HG03378 (cell line): ENCODE measurements around the gene DAZAP1.

Experiments used
- ATAC-seq: cut with Tn5 transposase; IDR thresholded peaks from one replicate; pipeline ENCODE4 v1.9.1; 2021; ENCODE audit warnings: mild to moderate bottlenecking, moderate library complexity; ENCODE audit not compliant: unreplicated experiment

DAZAP1 gene

DNA sequence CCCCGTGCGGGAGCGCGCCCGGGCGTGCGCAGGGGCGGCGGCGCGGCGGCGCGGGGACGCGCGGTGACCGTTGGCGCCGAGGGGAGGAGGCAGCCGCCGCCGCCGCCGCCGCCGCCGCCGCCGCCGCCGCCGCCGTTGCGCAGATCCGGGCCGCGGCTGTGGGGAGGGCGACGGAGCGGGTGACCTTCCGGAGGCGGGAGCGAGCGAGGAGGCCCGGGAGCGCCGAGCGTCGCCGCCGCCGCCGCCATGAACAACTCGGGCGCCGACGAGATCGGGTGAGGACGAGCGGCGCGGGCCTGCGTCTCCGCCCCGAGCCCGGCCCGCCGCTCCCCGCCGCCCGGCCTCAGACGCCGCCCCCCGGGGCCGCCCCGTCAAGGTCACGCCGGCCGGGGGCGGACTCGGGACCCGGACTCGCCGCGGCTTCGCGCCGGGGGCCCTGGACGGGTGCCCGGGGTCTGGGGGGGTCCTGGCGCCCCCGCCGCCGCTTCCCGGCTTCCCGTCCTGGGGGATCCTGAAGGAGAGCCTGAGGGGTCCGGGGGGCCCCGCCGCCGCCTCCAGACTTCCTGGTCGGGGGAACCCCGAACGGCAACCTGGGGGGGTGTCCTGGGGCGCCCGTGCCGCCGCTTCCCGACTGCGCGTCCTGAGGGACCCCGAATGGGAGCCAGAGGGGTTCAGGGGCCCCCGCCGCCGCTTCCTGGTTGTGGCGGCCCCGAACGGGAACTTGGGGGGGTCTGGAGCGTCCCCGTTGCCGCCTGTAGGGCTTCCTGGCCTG, at the start of gene DAZAP1:
Gene DAZAP1, plus strand, starts transcription at position 59 of the 772 bp plus-strand sequence. Its CDS starts 188 bp downstream, at position 247.
- no peak for ATAC-seq

DNA sequence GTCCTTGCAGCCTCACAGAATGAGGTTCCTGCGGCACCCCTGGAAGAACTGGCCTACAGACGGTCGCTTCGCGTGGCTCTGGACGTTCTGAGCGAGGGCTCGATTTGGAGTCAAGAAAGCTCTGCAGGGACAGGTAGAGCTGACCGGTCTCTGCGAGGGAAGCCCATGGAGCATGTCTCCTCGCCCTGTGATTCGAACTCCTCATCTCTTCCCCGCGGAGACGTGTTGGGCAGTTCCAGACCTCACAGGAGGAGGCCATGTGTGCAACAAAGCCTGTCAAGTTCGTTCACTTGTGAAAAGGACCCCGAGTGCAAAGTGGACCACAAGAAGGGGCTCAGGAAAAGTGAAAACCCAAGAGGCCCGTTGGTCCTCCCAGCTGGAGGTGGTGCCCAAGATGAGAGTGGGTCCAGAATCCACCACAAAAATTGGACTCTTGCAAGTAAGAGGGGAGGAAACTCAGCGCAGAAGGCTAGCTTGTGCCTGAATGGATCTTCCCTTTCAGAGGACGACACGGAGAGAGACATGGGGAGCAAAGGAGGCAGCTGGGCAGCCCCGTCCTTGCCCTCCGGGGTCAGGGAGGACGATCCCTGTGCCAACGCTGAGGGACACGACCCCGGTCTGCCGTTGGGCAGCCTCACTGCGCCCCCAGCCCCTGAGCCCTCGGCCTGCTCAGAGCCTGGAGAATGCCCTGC, 47.1 kb upstream of the DAZAP1 start:
- no peak for ATAC-seq

DNA sequence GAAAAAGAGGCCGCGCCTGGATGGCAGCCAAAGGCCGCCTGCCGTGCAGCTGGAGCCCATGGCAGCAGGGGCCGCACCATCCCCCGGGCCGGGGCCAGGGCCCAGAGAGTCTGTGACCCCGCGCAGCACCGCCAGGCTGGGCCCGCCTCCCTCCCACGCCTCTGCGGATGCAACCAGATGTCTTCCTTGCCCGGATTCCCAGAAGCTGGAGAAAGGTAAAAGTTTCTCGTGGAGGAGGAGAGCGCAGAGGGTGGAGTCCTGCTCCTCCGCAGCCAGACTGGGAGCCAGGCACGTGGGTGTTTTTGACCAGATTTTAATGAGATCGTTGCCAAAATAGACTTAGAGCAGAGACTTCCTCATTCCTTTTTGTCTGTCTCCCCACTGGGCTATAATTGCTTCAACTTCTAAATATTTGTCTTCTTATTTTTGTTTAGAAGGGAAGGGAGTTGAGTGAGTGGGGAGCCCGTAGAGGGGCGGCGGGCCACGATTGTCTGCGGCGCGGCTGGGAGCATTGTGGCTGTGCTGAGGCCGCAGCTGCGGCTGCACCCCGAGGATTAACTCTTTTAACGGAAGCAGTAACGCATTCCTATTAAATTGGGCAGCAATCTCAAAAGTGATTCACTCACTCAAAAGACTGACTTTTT, 46.4 kb upstream of the DAZAP1 start:
- no peak for ATAC-seq

DNA sequence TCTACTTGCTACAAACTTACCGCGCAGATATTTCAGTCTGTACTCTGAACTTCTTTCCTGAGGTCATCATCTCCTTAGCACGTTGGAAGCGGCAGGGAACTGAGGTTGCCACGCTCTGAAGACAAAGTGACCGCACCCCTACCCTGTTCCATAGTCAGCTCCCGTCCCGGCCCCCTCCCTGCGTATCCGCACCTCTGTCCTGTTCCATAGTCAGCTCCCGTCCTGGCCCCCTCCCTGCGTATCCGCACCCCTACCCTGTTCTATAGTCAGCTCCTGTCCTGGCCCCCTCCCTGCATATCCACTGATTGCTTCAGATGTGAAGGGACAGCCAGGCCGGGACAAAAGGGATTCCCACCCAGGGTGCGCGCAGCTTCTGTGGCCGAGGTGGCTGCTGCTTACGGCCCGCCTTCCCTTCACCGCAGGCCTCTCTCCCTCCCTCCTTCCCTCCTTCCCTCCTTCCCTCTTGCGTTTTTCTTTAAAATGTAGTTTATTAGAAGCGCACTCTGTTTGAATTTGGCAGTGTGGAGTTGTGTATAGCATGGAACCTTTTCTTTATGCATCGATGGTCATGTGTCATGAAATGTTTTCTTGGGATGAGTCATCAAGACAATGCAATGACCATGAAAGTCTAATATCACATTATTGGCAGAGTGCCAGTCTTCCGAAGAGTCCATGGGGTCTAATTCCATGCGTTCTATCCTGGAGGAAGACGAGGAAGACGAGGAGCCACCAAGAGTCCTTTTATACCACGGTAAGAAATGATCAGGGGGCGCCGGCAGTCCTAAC, 45.6 kb upstream of the DAZAP1 start:
- ATAC-seq: no peak

DNA sequence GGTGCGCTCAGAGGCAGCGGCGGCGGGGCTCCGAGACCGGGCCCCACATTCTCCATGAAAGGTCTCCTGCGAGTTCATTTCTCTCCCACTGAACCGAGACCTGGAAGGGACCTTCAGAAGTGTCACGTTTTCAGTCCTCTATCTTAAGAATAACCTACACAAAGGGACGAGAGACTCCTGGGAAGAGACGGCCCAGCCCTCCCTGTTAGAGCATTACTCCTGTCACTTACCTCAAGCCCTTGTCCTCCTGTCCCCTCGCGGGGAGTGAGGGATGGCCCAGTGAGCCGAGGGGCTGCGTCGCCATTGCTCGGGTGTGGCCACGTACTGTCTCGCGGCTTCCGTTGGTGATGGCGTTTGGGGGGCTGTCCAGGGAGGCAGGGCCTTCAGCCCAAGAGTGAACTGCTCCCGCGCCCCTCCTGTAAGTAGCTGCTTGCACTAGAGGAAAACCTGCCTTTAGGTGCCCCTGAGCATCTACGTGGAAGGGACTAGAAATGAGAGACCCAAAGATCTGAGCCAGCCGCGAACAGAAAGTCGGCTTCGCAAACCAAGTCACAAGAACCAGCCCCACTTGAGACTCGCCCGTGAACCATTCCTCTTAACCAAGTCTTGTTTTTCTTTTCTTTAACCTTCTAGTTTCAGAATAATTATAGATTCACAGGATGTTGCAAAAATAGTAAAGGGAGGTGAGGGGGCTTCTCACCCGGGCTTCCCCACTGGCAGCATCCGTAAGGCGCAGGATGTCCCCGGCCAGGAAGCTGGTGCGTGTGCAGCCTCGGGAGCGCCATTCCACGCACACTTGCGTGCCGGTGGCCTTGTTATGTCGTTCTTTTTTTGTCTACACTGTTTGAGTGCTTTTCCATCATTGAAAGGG, 44.8 kb upstream of the DAZAP1 start:
- ATAC-seq: no peak

DNA sequence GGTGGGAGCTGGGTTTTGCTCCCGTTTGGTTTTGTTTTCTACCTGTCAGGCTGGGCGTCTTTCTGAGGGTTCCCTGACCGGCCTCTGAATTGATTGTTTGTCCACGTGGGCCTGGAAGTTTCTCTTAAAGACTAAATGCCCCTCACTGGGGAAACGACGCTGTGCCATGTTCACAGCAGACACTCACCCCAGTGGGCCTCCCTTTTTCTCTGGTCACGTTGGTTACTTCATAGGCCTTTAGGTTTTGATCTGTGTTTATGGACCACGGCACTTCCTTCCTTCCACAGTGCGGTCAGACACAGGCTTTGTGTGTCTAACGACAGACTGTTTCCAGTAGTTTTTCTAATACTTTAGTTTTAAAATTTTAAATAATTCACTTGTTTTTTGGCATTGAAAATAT, 43.8 kb upstream of the DAZAP1 start:
- no peak for ATAC-seq

DNA sequence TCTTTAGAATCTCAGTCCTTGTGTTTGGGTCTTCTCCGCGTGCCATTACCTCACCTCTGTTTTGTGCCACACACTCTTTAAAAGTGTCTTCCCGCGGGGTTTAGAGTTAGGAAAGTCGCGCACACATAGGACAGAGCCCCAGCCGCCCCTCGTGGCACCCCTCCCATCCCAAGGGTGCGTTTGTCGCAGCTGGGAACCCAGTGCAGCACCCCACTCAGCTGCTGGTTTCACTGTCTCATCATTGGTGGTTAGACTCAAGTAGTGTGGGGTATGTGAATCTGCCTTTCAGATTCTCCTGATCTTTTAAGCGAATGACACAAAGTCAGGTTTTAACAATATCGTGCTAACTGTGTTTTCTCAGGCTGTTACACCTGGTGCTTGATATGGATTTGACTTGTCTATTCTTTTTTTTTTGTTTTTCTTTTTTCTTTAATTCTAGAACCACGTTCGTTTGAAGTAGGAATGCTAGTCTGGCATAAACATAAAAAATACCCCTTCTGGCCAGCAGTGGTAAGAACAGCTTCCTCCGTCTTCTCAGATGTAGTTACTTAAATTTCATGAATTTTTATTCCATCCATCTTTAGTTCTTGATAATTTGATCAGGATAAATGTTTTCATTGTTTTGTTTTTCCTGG, 43.2 kb upstream of the DAZAP1 start:
- ATAC-seq: no peak

DNA sequence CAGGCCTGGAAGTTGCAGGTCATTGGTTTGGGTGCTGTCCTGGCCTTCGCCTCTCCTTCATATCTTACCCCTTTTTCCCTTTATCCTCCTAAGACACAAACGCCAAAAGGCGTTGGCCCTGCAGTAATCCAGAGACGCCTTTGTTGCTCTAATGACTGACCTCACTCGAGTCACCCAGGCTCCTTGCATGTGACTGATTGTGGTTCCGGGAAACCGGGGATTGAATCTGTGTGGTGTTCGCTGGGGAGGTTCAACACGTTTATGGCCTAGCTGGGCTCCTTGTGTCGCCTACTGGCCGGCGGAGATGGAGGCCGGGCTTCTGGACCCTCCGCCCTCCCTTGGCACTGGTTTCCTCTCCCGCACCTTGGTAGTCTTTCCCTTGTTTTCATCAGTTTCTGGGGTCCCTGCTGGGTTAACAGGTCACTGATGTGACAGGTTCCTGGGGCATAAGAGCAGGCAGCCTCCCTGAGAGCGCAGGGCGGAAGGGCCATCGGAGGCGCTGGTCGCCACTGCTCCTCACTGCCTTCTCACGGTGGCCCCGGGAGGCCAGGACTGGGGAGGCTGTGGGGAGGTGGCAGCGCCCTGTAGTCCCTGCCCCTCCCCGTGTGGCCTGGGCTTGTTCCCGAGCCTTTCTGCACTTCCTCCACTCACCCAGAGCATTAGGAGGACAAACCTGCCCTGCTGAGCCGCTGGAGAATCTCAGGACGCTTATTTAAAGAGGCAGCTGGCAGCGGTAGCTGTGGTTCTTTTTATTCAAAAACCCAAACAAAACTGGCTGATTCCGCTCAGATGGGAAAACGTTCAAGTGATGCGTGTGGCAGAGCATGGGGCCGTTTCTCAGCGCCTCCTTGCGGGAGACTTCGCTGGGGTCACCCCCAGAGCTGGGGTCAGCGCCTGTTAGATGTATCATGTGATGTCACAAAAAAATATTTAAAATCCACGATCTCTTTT, 41.8 kb upstream of the DAZAP1 start:
- ATAC-seq: no peak

DNA sequence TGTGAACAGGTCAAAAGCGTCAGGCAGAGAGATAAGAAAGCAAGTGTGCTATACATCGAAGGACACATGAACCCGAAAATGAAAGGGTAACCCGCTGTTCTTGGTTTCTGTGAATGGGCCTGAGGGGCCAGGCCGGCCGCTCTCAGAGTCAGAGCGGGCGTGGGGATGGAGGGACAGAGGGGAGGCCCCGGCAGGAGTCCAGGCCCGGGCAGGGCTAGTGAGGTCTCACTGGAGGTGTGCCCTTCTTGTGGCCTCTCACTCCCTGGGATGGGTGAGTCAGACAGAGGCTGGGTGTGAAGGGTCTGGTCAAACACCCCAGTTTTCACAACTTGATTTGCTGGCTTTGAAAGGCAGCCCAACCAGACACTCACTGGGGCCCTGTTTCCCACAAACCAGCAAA, 41.1 kb upstream of the DAZAP1 start:
- ATAC-seq: no peak

DNA sequence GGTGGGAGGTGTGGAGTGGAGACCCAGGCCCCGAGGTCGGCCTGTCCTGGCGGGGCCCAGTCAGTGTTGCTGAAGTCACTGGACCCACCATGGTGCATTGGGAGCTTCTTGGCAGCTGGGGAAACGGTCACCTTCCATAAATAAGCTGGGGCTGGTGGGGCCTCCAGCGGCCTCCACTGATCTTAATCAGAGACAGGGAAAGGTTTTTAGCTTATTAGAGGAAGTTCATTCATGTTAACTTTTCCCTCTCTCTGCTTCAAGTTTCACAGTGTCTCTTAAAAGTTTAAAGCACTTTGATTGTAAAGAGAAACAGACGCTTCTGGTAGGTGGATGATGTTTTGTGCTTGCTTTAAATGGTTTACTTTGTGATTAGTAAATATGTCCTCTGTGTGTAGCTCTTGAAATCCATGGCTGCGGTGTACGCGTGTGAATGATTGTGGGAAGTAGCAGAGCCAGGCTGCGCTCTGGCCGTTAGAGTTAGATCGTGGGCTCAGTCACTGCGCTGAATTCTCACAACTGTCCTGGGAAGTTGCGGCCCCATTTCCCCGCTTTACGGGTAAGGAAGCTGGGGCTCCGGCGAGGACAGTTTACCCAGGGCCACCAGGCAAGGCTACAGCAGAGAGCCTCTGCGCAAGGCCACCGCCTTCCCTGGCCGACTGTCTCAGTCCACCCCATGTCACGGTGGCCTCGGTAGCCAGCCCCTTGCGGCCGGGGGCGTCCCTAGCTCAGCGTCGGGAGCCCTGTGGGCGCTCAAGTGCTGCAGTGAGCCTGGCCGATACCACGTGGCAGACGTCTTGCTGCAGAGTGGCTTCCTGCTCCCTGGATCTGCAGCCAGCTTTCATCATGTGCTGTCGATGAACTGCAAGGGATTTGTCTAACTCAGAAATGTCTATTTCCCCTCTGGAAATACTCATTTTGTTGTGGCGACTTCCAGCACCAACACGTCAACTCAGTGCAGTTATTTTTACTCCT, 40.2 kb upstream of the DAZAP1 start:
- no peak for ATAC-seq

DNA sequence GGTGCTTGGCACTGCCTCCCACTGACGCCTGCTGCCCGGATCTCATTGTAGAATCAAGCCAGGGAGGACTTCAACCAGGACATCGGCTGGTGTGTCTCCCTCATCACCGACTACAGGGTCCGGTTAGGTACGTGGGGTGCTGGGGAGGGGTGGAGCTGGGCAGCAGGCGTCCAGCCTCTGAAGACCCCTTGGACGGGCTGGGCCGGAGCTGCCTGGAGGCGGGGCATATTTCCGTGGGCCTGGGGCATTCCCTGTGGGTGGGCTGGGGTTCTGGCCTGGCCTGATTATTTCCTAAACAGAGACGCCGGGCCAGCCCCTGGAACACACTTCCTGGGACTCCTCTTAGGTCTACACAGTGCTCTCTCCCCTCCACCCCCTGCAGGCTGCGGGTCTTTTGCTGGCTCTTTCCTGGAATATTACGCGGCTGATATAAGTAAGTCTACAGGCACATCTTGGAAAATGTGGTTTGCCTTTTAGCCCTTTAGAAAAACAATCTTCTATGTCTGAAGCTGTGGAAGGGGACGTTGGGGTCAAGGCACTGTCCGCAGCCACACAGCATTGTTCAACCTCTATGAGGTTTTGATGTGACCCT, 38.1 kb upstream of the DAZAP1 start:
- ATAC-seq: no peak

DNA sequence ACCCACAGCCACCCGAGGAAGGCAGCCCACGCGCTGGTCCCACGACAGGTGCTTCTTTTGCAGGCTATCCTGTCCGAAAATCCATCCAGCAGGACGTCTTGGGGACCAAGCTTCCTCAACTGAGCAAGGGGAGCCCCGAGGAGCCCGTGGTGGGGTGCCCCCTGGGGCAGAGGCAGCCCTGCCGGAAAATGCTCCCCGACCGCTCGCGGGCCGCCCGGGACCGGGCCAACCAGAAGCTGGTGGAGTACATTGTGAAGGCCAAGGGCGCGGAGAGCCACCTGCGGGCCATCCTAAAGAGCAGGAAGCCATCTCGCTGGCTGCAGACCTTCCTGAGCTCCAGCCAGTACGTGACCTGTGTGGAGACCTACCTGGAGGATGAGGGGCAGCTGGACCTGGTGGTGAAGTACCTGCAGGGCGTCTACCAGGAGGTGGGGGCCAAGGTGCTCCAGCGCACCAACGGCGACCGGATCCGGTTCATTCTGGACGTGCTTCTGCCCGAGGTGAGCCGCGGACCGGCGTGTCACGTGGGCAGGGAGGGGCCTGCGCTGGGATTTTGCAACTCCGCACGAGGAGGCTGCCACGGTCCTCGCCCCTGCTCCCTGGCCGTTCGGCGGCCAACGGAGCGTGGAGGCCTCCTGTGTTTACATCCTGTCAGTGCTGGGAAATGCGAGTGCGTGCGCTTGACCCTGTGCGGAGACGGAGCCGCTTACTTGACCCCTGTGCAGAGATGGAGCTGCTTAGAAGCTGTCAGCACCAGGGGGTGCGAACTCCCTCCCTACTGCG, 36.6 kb upstream of the DAZAP1 start:
- ATAC-seq: no peak

DNA sequence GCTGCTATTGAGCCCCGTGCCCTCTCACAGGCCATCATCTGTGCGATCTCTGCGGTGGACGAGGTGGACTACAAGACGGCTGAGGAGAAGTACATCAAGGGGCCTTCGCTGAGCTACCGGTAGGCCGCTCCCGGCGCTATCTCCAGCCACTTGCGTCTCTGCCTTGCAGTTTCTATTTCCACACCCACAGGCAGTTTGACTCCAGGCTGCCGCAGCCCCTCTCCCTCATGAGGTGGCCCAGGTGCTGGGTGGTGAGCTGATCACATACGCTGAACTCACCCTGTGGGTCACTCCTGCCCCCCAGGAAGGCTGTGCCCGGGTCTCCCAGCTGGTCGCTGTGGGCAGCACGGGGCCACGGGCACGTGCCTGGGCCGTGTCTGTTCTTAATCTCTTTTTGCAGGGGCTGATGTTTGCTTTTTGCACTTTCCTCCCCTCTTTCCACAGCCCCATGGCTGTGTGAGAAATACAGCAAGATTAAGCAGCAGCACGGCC, 34.3 kb upstream of the DAZAP1 start:
- no peak for ATAC-seq

DNA sequence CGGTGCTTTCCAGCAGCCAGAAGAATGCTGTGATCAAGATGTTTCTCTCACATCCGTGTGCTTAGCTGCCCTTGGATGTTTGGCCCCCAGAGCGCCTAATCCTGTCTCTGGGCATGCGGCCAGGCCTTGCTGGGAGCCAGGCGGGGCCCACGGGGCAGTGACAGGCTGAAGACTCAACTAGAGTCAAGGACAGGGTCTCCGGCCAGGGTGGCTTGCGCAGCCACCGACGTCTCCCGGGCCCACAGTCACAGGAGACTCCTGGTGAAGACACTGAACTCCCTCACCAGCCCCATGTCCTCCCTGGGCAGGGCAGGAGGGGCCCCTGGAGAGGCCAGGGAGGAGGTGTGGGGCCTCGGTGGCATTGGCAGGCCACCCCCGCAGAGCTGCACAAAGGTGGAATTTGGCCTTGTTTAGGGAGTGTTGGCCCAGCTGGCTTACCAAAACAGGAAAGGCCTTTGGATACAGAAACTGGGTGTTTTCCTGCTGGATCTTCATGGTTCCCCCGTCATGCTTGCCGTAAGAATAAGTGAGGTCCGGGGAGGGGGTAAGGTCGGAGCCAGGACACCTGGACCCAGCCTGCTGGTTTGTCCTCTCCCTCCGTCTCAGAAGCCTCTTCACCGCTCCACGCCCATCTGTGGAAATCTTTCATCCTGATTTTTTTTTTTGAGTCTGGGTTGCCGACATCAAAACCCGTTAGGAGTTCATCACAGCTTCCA, 33.7 kb upstream of the DAZAP1 start:
- ATAC-seq: no peak

DNA sequence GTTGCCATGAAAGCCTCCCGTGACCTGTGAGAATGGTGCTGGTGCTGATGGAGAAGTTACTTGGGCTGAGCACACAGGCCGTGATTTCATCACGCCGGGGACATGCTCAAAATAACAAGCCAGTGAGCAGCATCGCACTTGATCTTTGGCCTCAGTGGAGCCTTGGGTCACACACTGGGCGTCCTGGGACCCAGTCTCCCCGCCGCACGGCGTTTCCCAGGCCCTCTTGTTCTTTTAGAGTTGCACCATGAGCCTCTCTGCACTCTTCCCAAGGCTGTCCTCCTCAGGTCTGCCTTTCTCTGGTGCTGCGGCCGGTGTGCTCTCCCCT, 33.2 kb upstream of the DAZAP1 start:
- no peak for ATAC-seq

DNA sequence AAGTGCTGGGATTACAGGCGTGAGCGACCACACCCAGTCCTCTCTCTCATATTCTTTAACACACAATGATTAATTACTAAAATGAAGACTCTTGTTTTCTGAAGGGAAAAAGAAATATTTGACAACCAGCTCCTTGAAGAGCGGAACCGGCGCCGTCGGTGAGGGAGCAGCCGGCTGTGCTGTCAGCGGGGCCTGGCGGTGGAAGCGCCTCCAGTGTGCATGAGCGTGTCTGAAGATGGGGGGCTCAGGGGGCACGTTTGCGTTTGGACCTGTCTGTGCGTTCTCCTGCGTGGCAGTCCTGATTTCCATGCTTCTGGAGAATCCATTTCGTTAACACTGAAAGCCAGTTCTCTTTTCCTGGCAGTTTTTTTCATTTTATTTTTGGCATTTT, 31.0 kb upstream of the DAZAP1 start:
- no peak for ATAC-seq
